Activated naive CD4-positive, alpha-beta T cell treated with anti-CD3 and anti-CD28 coated beads, Interleukin-2, amount 10 ng/mL, durations not matched to agents 7 days and 5 days (primary cell): ENCODE measurements around the gene OR1A2.
"Not testable (repeated sequence)": the region's sequence is repeated elsewhere in the genome, so short reads cannot be mapped to it uniquely, and the experiment has no call there.

Experiments used
- CTCF ChIA-PET: fragments of 350-600 bp; sonication (Branson Sonifier 250); formaldehyde crosslinking; loops from one replicate; lab custom pipeline; 2021; ENCODE audit warnings: antibody characterized with exemption; lab: Charles Lee
- DNase-seq: peaks from one replicate; pipeline ENCODE4 v3.0.0-alpha.2; 2020
- H3K27ac Mint-ChIP-seq: one replicate; pipeline ENCODE4 v1.8.0; 2021; ENCODE audit warnings: mild to moderate bottlenecking, moderate library complexity, mixed read lengths
- H3K27me3 Mint-ChIP-seq: one replicate; pipeline ENCODE4 v1.8.0; 2021; ENCODE audit warnings: mild to moderate bottlenecking, mixed read lengths
- H3K36me3 Mint-ChIP-seq: one replicate; pipeline ENCODE4 v1.8.0; 2021; ENCODE audit warnings: mixed read lengths
- H3K4me1 Mint-ChIP-seq: one replicate; pipeline ENCODE4 v1.8.0; 2021; ENCODE audit warnings: mixed read lengths
- H3K4me3 Mint-ChIP-seq: one replicate; pipeline ENCODE4 v1.8.0; 2021; ENCODE audit warnings: mild to moderate bottlenecking, moderate library complexity, mixed read lengths
- H3K9me3 Mint-ChIP-seq: one replicate; pipeline ENCODE4 v1.8.0; 2021; ENCODE audit warnings: mixed read lengths

The OR1A2 gene

DNA sequence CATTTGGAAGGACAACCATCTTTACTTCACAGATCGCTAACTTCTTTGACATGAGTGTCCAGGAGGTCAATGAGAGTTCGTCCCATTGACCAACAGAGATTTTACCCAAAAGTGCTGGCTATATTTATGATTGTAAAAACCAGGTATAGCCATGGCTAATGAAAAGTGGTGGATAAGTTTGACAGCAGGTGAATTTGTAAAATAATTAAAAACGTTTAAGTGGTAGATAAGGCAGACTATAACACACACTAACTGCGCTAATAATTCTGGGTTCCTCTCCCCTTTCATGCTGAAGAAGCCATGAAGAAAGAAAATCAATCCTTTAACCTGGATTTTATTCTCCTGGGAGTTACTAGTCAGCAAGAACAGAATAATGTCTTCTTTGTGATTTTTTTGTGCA is at the start of gene OR1A2:
OR1A2 (plus strand) TSS at position 301 of the 400 bp plus-strand sequence; CDS start at position 301, 0 bp downstream.
- no peaks in the 10 kb centered on the region for H3K36me3 Mint-ChIP-seq
- CTCF ChIA-PET = no interaction called here
- no peak for DNase-seq
- no peak within 1 kb of the TSS for H3K4me3 Mint-ChIP-seq
- peaks cover 4% of the 10 kb centered on the region for H3K9me3 Mint-ChIP-seq
- no peak within 1 kb of the TSS for H3K27ac Mint-ChIP-seq
- no peaks in the 10 kb centered on the region for H3K4me1 Mint-ChIP-seq
- H3K27me3 Mint-ChIP-seq = peaks cover 6% of the 10 kb centered on the region

GRCh38 chr17:3157218-3157617 is 40.1 kb upstream of the OR1A2 start:
- Mint-ChIP-seq H3K27ac (no peak overlapping the region), H3K27me3 (peaks cover 7% of the 10 kb centered on the region), H3K4me3 (no peak overlapping the region), H3K36me3 (no peaks in the 10 kb centered on the region), H3K9me3 (no peaks in the 10 kb centered on the region), H3K4me1 (no peaks in the 10 kb centered on the region)
- CTCF ChIA-PET = no interaction called here
- DNase-seq = no peak

DNA sequence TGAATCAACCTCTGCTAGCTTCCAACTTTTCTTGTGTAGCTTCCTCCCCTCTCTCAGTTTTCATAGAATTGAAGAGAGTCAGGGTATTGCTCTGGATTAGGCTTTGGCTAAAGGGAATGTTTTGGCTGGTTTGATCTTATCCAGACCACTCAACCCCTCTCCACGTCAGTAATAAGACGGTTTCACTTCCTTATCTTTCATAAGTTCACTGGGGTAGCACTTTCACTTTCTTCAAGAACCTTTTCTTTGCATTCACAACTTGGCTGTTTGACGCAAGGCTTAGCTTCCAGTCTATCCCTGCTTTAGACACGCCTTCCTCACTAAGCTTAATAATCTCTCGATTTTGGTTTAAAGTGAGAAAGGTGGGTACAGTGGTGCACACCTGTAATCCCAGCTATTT is 29.7 kb upstream of the OR1A2 start:
- CTCF ChIA-PET = no interaction called here
- Mint-ChIP-seq H3K27me3 (peaks cover 6% of the 10 kb centered on the region), H3K4me3 (no peak overlapping the region)

GRCh38 chr17:3189961-3190360 is 7.4 kb upstream of the OR1A2 start:
- Mint-ChIP-seq H3K9me3 (no peaks in the 10 kb centered on the region), H3K27ac (no peak overlapping the region)
- CTCF ChIA-PET = interaction anchor here (0.6 kb wide), 1 partner anchor 310 kb away, joined by 3 read pairs; no protein-coding TSS in a partner anchor

More for the DNA sequence above, 29.7 kb upstream of the OR1A2 start:
- no peak overlapping the region for H3K27ac Mint-ChIP-seq
- H3K36me3 Mint-ChIP-seq = no peaks in the 10 kb centered on the region
- peaks cover 3% of the 10 kb centered on the region for H3K4me1 Mint-ChIP-seq
- no peak for DNase-seq
- no peaks in the 10 kb centered on the region for H3K9me3 Mint-ChIP-seq

GRCh38 chr17:3207367-3207766 is 10.0 kb downstream of the OR1A2 start, which contains the start of gene OR1A1:
TSS of gene OR1A1 (plus strand) at chr17:3207667. CDS start at chr17:3215621, 7,954 bp downstream.
- H3K27me3 Mint-ChIP-seq = no peaks in the 10 kb centered on the region
- DNase-seq = no peak
- peaks cover 4% of the 10 kb centered on the region for H3K9me3 Mint-ChIP-seq
- H3K4me3 Mint-ChIP-seq = no peak within 1 kb of the TSS
- H3K36me3 Mint-ChIP-seq = no peaks in the 10 kb centered on the region
- H3K4me1 Mint-ChIP-seq = no peaks in the 10 kb centered on the region
- CTCF ChIA-PET = interaction anchor here (0.6 kb wide), 1 partner anchor 159 kb away, joined by 3 read pairs; no protein-coding TSS in a partner anchor
- no peak within 1 kb of the TSS for H3K27ac Mint-ChIP-seq

More at GRCh38 chr17:3189961-3190360, 7.4 kb upstream of the OR1A2 start:
- no peak for DNase-seq
- Mint-ChIP-seq H3K4me1 (no peaks in the 10 kb centered on the region), H3K36me3 (no peaks in the 10 kb centered on the region), H3K27me3 (peaks cover 4% of the 10 kb centered on the region), H3K4me3 (no peak overlapping the region)

DNA sequence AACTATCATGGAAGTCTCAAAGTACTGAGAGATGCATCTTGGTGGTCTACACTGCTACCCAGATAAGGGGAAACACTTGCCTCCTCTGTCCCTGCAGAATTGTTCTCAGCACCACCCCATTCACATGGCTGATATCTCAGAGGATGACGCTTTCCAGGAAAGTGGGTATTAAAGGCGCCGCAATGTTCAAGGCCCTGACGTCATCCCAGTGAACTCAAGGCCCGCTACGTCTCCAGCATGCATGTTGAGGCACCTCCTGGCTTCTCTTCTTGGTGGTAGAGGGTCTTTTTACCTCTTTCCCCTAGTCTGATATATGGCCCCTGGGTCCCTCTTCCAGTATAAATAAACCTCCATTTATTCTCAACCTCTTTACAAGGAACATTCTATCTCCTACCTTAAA is 11.2 kb downstream of the OR1A2 start:
- H3K4me1 Mint-ChIP-seq = no peaks in the 10 kb centered on the region
- CTCF ChIA-PET = no interaction called here

GRCh38 chr17:3213001-3213400 is 15.7 kb downstream of the OR1A2 start:
- DNase-seq = no peak
- no peak overlapping the region for H3K27ac Mint-ChIP-seq
- H3K9me3 Mint-ChIP-seq = peaks cover under 1% of the 10 kb centered on the region
- H3K27me3 Mint-ChIP-seq = peaks cover 4% of the 10 kb centered on the region
- no peaks in the 10 kb centered on the region for H3K4me1 Mint-ChIP-seq
- no peak overlapping the region for H3K4me3 Mint-ChIP-seq
- no peaks in the 10 kb centered on the region for H3K36me3 Mint-ChIP-seq
- CTCF ChIA-PET = no interaction called here

More for the DNA sequence above, 11.2 kb downstream of the OR1A2 start:
- peaks cover 2% of the 10 kb centered on the region for H3K9me3 Mint-ChIP-seq
- no peak overlapping the region for H3K4me3 Mint-ChIP-seq
- no peak for DNase-seq
- no peaks in the 10 kb centered on the region for H3K27me3 Mint-ChIP-seq
- H3K27ac Mint-ChIP-seq = no peak overlapping the region
- H3K36me3 Mint-ChIP-seq = no peaks in the 10 kb centered on the region

- H3K27me3 Mint-ChIP-seq = peaks cover 4% of the 10 kb centered on the region
- H3K9me3 Mint-ChIP-seq = peaks cover 7% of the 10 kb centered on the region
- H3K36me3 Mint-ChIP-seq = no peaks in the 10 kb centered on the region
- DNase-seq = no peak
- H3K4me1 Mint-ChIP-seq = no peaks in the 10 kb centered on the region
- H3K27ac Mint-ChIP-seq = no peak overlapping the region
- H3K4me3 Mint-ChIP-seq = no peak overlapping the region
- CTCF ChIA-PET = no interaction called here
These were observed 16.3 kb downstream of the OR1A2 start for GRCh38 chr17:3213587-3213986.

DNA sequence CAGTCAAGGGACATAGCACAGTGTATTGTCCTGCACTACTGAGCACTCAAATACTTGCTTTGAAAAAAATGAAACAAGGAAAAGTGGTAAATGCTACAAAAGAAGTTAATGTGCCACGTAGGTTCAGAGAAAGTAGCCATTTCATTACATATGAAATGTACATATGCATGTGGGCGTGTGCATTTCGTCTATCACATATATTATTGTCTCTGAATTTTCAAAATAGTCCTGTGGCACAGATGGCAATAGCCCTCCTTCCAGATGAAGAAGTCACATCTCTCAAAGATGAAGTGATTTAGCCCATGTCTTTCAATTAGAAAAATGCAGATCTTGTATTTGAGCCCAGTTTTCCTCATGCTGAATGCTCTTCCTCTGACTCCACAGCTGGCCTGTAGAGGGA is 22.7 kb downstream of the OR1A2 start:
- Mint-ChIP-seq H3K4me1 (peaks cover 23% of the 10 kb centered on the region), H3K27me3 (peaks cover 13% of the 10 kb centered on the region), H3K9me3 (peaks cover 16% of the 10 kb centered on the region)
- H3K36me3 Mint-ChIP-seq, H3K27ac Mint-ChIP-seq, H3K4me3 Mint-ChIP-seq, DNase-seq, CTCF ChIA-PET: not testable (repeated sequence)

GRCh38 chr17:3221850-3222249 is 24.5 kb downstream of the OR1A2 start:
- peaks cover 6% of the 10 kb centered on the region for H3K36me3 Mint-ChIP-seq
- DNase-seq = no peak
- H3K4me1 Mint-ChIP-seq = peaks cover 23% of the 10 kb centered on the region
- peaks cover 16% of the 10 kb centered on the region for H3K9me3 Mint-ChIP-seq
- CTCF ChIA-PET = no interaction called here
- H3K27ac Mint-ChIP-seq = peak overlapping the region; percentile 81
- H3K4me3 Mint-ChIP-seq = peak overlapping the region; percentile 55
- peaks cover 9% of the 10 kb centered on the region for H3K27me3 Mint-ChIP-seq

- H3K9me3 Mint-ChIP-seq = peaks cover 16% of the 10 kb centered on the region
- peak; percentile 47 for DNase-seq
- H3K27ac Mint-ChIP-seq = peak overlapping the region; percentile 81
- peaks cover 23% of the 10 kb centered on the region for H3K4me1 Mint-ChIP-seq
- H3K27me3 Mint-ChIP-seq = peaks cover 9% of the 10 kb centered on the region
- H3K36me3 Mint-ChIP-seq = peaks cover 6% of the 10 kb centered on the region
- peak overlapping the region; percentile 55 for H3K4me3 Mint-ChIP-seq
- CTCF ChIA-PET = no interaction called here
These were observed 25.2 kb downstream of the OR1A2 start for GRCh38 chr17:3222505-3222904.

DNA sequence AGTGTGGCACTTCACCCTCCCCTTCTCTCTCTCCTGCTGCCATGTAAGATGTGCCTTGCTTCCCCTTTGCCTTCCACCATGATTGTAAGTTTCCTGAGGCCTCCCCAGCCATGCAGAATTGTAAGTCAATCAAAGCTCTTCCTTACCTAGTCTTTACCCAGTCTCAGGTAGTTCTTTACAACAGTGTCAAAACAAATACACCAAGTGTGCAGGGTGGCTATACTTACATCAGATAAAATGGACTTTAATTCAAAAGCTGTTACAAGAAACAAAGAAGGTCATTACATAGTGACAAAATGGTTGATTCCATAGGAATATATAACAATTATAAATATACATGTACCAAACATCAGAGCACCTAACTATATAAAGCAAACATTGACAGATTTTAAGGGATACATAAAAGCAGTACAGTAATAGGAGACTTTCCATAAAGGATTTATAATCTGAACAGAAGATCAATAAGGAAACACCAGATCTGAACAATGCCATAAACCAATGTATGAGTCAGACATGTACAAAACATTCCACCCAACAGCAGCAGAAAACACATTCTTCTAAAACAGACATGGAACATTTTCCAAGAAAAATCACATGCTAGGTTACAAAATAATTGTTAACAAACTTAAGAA is 27.5 kb downstream of the OR1A2 start:
- DNase-seq, H3K9me3 Mint-ChIP-seq, H3K27me3 Mint-ChIP-seq, CTCF ChIA-PET, H3K27ac Mint-ChIP-seq, H3K4me3 Mint-ChIP-seq, H3K36me3 Mint-ChIP-seq: not testable (repeated sequence)
- H3K4me1 Mint-ChIP-seq = peaks cover 23% of the 10 kb centered on the region

GRCh38 chr17:3232300-3232699 is 35.0 kb downstream of the OR1A2 start:
- H3K4me1 Mint-ChIP-seq, H3K27ac Mint-ChIP-seq, DNase-seq, H3K36me3 Mint-ChIP-seq, CTCF ChIA-PET, H3K9me3 Mint-ChIP-seq, H3K4me3 Mint-ChIP-seq, H3K27me3 Mint-ChIP-seq: not testable (repeated sequence)

DNA sequence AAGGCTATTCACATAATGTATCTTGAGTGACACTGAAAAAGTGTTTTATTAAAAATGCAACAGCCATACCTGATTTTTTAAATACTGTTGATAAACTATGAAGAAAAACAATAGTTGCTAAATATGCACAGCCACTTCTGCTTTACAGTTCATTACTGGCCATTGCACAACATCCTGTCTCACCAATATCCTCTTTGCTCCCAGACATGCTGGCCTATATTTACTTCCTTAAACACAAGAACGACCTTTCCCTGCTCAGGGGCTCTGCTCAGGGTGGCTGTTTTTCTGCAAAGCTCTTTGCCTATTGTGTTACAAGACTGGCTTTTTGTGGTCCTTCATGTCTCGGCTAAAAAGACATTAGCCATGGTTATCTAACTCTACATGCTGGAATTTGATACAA is 41.4 kb downstream of the OR1A2 start:
- CTCF ChIA-PET, H3K4me3 Mint-ChIP-seq, DNase-seq, H3K4me1 Mint-ChIP-seq, H3K36me3 Mint-ChIP-seq, H3K9me3 Mint-ChIP-seq, H3K27ac Mint-ChIP-seq, H3K27me3 Mint-ChIP-seq: not testable (repeated sequence)

GRCh38 chr17:3241044-3241443 is 43.7 kb downstream of the OR1A2 start:
- DNase-seq, H3K27me3 Mint-ChIP-seq, H3K4me3 Mint-ChIP-seq, H3K36me3 Mint-ChIP-seq, H3K9me3 Mint-ChIP-seq, H3K4me1 Mint-ChIP-seq, CTCF ChIA-PET, H3K27ac Mint-ChIP-seq: not testable (repeated sequence)
